Measurements from ENCODE around the gene DPP10.
"Not testable (repeated sequence)": the region's sequence is repeated elsewhere in the genome, so short reads cannot be mapped to it uniquely, and the experiment has no call there.

The DPP10 gene

DNA sequence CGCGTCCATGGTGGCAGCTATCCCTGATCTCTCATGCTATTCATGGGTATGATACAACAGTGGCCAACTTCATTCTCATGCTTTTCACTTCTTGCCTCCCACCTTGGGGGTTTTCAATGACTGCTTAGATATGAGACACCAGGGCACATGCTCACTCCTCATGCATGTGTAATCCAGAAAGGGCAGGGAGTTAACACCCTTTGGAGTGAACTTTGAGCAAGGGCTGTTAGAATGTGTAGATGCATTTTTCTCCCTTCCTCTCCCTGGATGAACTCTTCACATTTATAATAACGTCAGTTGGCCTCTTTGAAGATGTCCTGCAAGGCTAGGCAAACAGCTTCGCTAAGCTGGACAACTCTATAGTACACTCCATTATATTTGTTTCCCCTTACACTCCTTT lies 56.7 kb downstream of the DPP10 start:
- TF ChIP-seq, protein P1, sequence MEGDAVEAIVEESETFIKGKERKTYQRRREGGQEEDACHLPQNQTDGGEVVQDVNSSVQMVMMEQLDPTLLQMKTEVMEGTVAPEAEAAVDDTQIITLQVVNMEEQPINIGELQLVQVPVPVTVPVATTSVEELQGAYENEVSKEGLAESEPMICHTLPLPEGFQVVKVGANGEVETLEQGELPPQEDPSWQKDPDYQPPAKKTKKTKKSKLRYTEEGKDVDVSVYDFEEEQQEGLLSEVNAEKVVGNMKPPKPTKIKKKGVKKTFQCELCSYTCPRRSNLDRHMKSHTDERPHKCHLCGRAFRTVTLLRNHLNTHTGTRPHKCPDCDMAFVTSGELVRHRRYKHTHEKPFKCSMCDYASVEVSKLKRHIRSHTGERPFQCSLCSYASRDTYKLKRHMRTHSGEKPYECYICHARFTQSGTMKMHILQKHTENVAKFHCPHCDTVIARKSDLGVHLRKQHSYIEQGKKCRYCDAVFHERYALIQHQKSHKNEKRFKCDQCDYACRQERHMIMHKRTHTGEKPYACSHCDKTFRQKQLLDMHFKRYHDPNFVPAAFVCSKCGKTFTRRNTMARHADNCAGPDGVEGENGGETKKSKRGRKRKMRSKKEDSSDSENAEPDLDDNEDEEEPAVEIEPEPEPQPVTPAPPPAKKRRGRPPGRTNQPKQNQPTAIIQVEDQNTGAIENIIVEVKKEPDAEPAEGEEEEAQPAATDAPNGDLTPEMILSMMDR (conservative IDR thresholded peaks at IDR 0.05; ENCODE audit: low read length), result no peak
- H3K4me3 ChIP-seq (ENCODE audit: low read length), result no peak overlapping the region
- no peak for DNase-seq (ENCODE audit: low read depth)

DNA sequence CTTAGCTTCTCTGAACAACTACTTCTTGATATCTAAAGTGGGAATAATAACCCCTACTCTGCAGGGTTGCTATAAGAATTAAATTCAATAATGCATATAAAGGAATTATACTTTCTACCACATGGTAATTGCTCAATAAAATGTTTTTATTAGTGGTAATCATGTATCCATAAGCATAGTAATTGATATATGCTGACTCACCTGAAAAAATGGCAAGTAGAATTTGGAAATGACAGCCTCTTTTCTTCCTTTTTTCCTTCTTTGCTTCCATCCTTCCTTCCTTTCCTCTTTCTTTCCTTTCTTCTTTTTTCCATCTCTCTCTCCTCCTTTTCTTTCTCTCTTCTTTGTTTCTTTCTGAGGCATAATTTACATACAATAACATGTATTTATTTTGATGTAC lies 65.3 kb downstream of the DPP10 start:
- DNase-seq (ENCODE audit: low read depth), result no peak
- TF ChIP-seq, protein P1 (conservative IDR thresholded peaks at IDR 0.05; ENCODE audit: low read length), result no peak
- H3K4me3 ChIP-seq (ENCODE audit: low read length), result no peak overlapping the region

- TF ChIP-seq, protein P1 (conservative IDR thresholded peaks at IDR 0.05; ENCODE audit: low read length), result no peak
- DNase-seq (ENCODE audit: low read depth), result no peak
- no peak overlapping the region for H3K4me3 ChIP-seq (ENCODE audit: low read length)
These were observed 73.4 kb downstream of the DPP10 start for GRCh38 chr2:114515882-114516281.

GRCh38 chr2:114517580-114517979 lies 75.1 kb downstream of the DPP10 start:
- TF ChIP-seq, protein P1 (conservative IDR thresholded peaks at IDR 0.05; ENCODE audit: low read length), result no peak
- H3K4me3 ChIP-seq (ENCODE audit: low read length), result no peak overlapping the region
- DNase-seq (ENCODE audit: low read depth), result no peak

- TF ChIP-seq, protein P1 (conservative IDR thresholded peaks at IDR 0.05; ENCODE audit: low read length), result no peak
- no peak overlapping the region for H3K4me3 ChIP-seq (ENCODE audit: low read length)
- no peak for DNase-seq (ENCODE audit: low read depth)
These were observed 76.3 kb downstream of the DPP10 start for GRCh38 chr2:114518738-114519137.

GRCh38 chr2:114522612-114523011 lies 80.2 kb downstream of the DPP10 start:
- not testable (repeated sequence) for DNase-seq (ENCODE audit: low read depth); H3K4me3 ChIP-seq (ENCODE audit: low read length)

DNA sequence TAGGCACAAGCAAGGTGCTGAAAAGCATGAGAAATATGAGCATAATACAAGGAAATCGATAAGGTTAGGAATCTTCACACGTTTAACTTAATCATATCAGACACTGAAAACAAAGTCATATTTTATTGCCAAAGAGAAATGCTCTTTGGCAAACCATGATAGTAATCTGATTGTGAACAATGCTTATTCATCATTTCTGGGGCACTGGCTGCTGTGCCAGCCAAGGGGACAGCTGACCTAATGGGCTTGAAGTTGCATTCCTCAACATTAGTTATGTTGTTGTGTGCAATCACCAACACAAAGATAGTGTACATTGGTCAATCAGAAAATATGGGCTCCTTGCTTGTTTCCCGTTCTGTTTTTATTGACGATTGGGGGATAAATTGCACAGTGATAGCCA lies 83.5 kb downstream of the DPP10 start:
- DNase-seq (ENCODE audit: low read depth), result no peak
- TF ChIP-seq, protein P1 (conservative IDR thresholded peaks at IDR 0.05; ENCODE audit: low read length), result no peak
- H3K4me3 ChIP-seq (ENCODE audit: low read length), result no peak overlapping the region

- DNase-seq (ENCODE audit: low read depth), result no peak
- TF ChIP-seq, protein P1 (conservative IDR thresholded peaks at IDR 0.05; ENCODE audit: low read length), result no peak
These were observed 84.4 kb downstream of the DPP10 start for GRCh38 chr2:114526841-114527240.

More at GRCh38 chr2:114526841-114527240, 84.4 kb downstream of the DPP10 start:
- no peak overlapping the region for H3K4me3 ChIP-seq (ENCODE audit: low read length)
